ENCODE measurements around the gene F9.

DNA sequence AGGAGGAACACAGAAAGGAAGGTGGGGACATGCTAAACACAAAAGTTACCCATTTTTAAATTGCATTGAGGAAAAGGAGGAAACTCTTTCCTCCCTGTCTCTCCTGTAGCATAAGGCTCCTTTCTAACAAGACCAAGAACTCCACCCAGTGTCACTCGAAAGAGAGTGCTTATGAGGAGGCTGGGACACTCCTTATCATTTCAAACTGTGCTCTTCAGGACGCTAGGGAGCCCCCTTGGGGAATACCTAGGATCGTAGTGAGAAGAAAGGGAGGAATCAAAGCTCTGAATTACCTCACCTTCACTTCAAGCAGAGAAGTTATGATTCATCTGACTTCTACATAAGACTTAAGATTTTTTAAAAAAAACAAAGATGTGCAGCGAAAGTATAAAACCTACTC, 65.5 kb downstream of the F9 start:
- TF ChIP-seq CHD2 (IDR thresholded peaks at IDR 0.05; ENCODE audit: low read length) (no peak), CTCF (IDR thresholded peaks at IDR 0.05; ENCODE audit: control extremely low read depth in 1 of 3, insufficient read depth in 1 of 3, low read depth in 1 of 3, low read length in 3 of 3) (no peak; a peak in 1 of 4 replicates), POLR2A (IDR thresholded peaks at IDR 0.05; ENCODE audit: control extremely low read depth in 1 of 2, low read depth in 2 of 2, low read length in 2 of 2) (no peak), SIRT6 (IDR thresholded peaks at IDR 0.05; ENCODE audit: low read length) (no peak), GABPA (IDR thresholded peaks at IDR 0.05; ENCODE audit: borderline replicate concordance, insufficient read depth, low read length) (no peak), MAX (IDR thresholded peaks at IDR 0.05) (no peak), E2F6 (IDR thresholded peaks at IDR 0.05) (no peak), POLR2AphosphoS5 (IDR thresholded peaks at IDR 0.05; ENCODE audit: low read depth, low read length) (no peak), USF2 (IDR thresholded peaks at IDR 0.05; ENCODE audit: low read length) (no peak), SP4 (IDR thresholded peaks at IDR 0.05; ENCODE audit: low read length) (no peak), RXRA (IDR thresholded peaks at IDR 0.05; ENCODE audit: insufficient read depth, low read depth, low read length) (no peak), ASH2L (IDR thresholded peaks at IDR 0.05; ENCODE audit: low read length) (no peak)

Measured in H1 (cell line).